ENCODE measurements around the gene ARHGAP23. TPM values are rescaled to one million over a fixed set of nuclear protein-coding genes. Genes with fewer than 3 reads are reported as not detected.
"Not testable (repeated sequence)": the region's sequence is repeated elsewhere in the genome, so short reads cannot be mapped to it uniquely, and the experiment has no call there.

ARHGAP23 gene
- total RNA-seq, 1 donor from 2014 or later = 367 TPM

DNA sequence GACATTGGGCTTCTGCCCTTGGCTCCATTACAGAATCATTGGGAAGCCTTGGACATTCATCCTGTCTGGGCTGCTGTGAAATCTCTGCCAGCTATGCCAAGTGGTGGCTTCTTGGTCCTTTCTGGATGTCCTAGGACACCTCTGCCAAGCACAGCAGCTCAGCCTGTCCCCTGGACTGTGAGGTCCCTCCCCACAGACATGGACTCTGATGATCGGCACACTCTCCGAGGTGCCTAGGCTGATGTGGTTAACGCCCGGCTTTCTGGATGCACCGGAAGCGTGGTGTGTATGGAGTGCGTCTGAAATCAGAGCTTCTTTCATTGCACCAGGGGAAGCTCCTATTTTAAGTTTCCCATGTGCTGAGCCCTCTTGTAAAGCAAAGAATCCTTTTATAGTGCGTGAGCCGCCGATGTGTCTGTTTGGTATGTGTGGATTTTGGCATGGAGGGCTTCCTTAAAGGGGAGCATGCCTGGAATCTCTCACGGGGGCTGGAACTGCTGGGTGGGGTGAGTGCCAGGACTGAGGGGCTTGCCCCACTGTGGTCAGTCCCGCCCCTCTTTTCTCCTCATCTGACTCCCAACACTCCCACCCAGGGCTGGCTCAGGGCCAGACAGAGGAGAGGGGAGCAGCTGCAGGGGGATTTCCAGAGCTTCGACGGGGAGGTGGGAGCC lies 7.0 kb upstream of the ARHGAP23 start:
- no peak for DNase-seq (ENCODE audit: low spot score)

DNA sequence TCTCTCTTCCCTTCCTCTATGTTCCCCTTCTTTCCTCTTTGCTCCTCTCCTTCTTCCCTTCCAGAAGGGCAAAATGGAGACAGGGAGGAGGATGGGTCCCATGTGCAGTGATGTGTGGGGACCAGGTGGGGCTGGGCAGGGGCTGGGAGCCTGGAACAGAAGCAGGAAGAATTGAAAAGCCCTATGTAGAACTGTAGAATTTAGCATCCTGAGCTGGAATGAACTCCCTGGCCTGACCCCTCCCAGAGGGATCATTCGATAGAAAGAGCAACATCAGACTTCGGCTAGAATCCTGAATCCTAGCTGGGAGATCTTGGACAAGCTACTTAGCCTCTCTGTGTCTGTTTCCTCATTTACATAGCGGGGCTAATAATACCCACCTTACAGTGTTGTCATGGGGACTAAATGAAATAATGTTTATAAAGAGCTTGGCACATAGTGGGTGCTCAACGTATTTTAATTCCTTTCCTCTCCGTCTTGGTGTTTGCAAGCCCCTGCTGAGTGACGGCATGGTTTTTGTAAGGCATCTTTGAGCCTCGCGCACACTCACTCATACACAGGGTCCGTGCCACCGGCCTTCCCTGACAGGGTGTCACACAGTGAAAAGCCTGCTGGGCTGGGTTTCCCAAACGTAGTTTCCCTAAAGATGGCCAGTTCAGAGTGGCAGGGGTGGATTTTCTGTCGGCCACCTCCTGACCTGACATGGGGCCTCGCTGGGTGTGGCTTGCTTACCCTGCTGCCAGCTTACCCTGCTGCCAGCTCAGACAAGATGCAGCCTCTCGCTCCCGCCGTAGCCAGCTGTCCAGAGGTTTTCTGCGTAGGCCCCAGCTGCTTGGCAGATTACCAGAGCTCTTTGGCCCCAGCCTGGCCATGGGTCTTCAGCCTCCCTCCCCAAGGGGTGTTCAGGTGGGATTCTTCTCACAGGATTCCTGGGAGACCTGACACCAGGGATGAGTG lies 6.1 kb upstream of the ARHGAP23 start:
- DNase-seq (ENCODE audit: low spot score) = no peak

DNA sequence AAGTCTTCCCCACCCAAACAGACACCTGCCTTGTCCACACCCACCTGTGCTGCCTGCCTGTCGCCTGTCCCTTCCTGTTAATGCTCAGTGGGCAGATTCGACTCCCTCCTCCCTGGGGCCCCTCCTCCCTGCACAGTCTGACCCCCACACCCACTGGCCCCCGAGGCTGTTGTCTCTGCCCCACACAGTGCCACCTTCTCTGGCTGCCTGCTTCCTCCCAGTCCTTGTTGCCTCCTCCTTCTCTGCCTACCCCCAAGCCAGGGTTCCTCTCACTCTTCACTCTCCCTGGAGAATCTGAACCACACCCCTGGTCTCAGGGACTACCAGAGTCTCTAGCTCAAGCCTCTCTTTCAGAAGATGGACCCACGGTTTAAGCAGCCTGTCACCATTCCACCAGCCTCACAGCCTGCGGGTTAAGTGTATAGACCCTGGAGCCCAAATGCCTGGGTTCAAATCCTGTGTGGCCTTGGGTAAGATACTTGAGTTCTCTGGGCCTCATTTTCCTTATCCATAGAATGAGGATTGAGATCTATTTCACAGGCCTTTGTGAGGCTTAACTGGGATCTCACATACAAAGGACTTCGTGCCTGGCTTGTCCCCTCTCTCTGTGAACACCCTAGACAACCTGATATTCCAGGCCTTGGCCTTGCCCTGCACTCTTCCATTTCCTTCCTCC lies 3.8 kb upstream of the ARHGAP23 start:
- no peak for DNase-seq (ENCODE audit: low spot score)

DNA sequence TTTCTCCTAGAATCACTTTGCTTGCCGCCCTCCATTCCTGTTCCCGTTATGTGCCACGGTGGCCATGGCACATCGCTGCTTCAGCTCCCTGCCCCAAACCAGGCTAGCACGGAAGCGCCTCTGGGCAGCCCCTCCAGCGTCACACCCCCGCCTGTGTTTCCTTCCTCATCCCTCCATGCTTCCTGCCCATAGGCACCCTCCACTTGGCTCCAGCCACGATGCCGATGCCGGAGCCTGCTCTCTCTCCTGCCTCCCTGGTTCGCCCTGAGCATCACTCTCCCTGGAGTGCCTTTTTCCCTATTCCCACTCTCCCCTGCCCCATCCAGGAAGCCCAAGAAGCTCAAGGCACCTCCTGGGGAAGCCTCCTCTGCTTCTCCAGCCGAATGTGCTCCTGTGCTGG lies 3.2 kb upstream of the ARHGAP23 start:
- DNase-seq (ENCODE audit: low spot score) = no peak

DNA sequence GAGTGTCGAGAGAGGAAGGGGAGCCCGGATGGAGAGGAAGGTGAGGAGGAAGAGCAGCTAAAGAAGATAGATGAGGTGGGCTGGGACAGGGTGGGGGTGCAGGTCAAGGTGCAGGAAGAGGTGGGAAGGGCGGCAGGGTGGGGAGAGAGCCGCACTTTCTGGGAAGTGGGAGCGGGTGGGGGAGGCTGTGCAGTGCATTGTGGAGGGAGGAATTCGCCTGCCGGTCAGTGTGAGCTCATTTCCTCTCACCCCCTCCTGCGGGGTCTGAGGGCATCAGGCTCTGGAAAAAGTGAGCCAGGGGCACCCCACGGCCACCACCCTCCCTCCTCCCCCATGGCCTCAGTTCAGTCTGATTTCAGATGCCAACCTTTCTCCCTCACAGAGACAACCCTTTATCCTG lies 2.5 kb upstream of the ARHGAP23 start:
- DNase-seq (ENCODE audit: low spot score) = no peak

DNA sequence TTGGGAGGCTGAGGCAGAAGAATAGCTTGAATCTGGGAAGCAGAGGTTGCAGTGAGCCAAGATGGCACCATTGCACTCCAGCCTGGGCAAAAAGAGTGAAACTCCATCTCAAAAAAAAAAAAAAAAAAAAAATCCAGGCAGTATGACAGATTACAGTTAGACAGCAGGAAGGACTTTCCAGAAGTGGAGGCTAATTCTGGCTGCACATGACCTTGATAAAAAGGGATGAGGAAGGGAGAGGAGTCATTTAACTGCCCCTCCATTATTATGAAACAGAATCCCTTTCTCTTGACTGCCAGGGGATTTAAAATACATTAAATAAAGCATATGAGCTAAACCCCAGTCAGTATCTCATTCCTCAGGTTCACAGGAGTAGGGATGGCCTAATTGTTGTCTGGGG lies 1.8 kb upstream of the ARHGAP23 start:
- DNase-seq (ENCODE audit: low spot score) = no peak

DNA sequence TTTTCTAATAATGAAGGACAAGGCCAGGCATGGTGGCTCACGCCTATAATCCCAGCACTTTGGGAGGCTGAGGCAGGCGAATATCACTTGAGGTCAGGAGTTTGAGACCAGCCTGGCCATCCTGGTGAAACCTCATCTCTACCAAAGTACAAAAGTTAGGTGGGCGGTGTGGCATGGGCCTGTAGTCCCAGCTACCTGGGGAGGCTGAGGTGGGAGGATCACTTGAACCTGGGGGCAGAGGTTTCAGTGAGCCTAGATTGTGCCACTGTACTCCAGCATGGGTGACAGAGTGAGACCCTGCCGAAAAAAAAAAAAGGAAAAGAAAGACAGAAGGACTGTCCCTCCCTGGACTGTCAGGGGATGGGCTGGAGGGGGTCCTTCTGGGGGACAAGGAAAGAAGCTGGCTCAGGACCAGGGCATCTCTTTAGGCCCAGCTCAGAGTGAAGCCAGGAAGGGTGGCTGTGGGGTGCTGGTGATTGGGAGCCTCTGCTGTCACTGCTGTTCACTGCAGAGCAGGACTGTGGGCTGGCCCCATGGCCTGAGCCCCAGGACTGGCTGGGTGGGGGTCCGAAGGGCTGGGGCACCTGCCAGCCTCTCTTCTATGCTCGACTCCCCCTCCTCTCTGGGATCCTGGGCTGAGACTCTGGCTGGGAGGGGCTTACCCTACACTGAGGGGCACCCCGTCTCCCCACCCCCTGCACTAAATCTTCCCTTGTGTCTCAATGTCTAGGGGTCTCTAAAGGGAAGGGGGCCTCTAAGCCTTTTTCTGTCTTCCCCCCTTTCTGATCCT lies 909 bp upstream of the ARHGAP23 start:
- no peak for DNase-seq (ENCODE audit: low spot score)

DNA sequence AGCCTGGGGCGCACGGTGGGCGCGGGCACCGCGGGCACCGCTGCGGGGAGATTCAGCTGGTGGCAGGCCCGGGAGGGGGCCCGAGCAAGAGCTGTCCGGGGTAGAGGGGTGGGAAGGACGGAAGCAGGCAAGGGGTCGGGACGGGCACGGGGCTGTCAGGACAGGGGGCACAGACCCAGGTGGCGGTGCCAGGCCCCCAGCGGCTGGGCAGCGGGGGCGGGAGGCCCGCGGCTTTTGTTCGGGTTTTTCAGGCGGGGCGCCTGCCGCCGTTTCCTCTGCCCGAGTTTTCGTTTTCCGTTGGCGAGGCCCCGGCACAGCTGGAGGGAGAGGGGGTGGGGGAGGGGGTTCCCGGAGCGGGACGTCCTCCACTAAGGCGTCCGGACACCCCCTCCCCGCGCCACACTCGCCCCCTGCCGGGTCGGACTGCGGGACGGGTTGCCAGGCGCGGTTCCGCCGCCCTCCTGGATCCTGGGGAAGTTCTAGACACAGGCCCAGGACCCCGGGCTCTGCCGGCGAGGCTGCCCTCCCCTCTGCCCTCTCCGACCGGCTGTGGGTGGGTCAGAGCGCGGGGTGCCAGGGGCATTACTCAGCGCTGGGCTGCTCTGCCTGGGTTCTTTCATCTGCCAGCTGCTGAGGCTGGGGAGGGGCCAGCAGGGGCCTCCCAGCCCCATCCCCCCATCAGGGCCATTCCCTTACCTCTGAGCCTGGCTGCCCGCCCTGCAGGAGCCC lies 543 bp downstream of the ARHGAP23 start:
- no peak for DNase-seq (ENCODE audit: low spot score)

DNA sequence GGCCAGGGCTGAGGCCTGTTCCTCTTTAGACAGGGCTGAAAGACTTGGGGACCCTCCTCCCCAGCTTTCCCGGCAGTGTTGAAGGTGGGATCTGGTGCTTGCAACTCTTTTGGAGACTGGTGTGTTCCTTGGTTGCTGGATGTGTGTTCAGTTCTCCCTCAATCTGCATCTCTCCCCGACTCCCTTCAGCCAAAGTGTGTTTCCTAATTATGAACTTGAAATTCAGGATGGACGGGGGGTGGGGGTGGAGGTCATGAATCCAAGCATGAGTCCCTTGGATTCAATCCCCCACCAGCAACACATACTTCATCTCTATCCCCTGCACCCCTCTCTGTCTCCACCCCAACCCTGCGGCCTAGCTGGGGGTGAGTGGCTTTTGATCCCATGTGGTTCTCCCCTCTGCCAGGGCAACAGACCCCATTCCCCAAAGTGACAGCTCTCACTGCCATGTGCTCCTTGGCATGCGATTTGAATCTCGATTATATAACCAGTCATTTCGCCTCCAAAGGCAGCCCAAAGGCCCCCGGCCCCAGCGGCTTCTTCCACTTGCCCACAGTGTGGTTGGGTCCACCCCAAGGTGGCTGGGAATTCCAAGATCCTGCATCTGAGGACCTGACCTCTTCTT lies 1.3 kb downstream of the ARHGAP23 start:
- DNase-seq (ENCODE audit: low spot score) = no peak

DNA sequence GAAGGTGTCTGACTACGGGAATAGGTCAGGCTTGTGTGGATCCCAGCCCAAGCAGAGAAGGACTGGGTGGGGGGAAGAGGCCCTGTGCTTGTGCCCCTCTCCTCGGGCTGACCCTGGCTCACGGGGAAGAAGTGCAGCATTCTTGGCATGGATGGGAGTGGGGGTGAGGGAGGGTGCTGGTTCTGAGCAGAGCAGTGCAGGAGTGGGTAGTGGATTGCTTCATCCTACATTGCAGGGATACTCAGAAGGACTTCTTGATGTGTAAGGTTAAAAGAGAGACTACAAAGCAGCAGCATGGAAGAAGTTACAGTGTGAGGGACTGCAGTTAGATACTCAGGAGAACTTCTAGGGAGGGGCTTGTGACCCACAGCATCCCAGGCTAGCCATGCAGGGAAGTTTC lies 2.1 kb downstream of the ARHGAP23 start:
- DNase-seq (ENCODE audit: low spot score) = no peak

DNA sequence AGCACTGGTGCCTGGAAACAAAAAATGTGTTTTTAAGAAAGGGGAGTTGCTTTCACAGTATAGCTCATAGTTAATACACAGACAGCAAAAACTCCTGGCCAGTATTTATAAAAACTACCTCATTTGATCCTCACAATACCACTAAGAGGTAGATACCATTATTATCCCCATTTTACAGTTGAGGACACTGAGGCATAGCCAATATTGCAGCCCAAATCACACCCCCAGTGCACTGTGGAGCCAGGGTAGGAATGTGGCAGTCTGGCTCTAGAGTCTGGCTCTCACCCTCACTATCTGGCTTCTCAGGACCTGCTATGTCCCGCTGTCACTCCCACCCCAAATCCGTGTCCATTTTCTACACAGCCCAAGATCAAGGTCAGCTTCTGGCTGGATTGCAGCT lies 2.6 kb downstream of the ARHGAP23 start:
- DNase-seq (ENCODE audit: low spot score) = no peak

DNA sequence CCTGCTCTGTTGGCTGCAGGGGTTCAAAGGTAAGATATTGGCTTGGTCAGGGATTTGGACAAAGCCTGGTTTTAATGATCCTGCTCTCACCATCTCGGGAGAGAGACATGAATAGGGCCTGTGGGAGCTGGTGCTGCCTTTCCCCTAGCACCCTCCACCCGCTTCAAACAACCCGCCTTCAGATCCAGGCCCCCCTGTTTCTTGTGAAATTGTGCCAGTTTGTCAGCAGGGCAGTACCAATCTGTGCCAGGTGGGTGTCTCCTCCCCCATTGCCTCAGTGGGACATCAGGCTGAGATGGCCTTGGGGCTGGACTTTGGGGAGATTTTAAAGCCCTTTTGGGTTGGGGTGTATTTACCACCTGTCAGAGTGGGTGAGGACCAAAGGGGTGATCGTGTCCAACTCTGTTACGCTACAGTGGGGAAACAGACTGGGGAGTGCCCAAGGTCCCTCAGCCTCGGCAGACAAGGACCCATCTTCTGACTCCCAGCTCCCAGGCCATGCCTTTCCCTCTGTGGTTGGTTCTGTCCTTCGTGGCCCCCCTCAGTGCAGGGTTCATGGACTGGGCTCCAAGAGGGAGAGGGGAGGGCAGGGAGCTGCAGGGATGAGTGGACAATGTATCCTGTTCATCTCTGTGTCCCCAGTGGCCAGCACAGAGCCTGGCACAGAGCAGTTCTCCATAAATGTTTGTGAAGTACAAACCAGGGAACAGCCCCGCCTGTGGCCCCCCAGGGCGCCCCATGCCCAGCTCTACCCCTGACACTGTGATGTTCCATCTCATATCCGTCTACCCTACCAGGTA lies 3.3 kb downstream of the ARHGAP23 start:
- no peak for DNase-seq (ENCODE audit: low spot score)

DNA sequence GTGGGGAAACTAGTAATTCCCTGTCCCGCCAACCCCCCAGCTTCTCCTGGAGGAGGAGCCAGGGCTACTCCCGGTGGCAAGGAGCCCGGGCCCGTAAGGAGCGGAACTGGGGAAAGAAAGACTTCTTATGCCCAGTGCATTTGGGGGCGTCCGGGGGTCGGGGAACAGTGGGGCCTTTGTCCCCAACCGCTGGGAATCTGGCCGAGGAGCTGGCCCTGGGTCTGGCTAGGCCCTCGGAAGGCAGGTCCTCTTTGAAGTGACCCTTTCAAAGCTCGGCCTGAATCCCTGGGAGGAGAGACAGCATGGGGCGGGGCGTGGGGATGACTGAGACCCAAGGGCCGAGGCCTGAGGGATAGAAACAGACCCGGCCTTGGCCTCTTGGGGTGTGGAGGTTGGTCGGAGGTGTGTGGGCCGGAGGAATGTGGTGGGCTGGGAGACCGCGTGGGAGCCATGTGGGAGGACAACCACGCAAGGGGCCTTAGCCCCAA lies 6.0 kb downstream of the ARHGAP23 start:
- DNase-seq (ENCODE audit: low spot score) = no peak

DNA sequence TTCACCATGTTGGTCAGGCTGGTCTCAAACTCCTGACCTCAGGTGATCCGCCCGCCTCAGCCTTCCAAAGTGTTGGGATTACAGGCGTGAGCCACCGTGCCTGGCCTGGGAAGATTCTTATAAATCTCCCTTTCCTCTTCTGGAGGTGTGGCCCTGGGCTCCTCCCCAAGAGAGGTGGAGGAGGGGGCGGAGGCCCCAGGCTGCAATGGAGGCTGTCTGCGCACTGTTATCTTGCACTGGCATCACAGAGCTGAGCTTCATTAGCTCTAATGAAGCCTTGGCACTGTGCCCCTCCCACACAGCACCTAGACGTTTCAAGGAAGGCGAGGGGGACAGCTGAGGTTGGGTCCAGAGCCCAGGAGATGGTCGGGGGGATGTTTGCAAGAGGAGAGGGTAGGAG lies 7.5 kb downstream of the ARHGAP23 start:
- DNase-seq (ENCODE audit: low spot score) = no peak

DNA sequence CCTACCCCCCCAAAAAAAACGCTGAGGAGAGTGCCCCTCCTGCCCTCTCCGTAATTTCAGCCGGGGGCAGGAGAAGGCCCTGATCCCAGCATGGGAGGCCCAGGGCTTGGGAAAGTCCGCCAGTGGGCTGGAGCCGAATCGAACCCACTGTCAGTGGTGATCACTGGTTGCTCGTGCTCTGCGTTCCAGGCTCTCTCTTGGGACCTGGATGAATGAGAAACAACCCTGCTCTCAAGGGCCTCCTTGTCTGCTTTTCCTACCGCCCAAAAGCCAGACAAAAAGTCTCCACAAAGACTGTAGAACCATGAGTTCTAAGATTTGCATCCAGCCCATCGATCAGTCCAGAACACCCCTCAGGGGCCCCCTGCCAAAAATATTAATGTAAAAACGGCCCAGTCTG lies 8.1 kb downstream of the ARHGAP23 start:
- no peak for DNase-seq (ENCODE audit: low spot score)

DNA sequence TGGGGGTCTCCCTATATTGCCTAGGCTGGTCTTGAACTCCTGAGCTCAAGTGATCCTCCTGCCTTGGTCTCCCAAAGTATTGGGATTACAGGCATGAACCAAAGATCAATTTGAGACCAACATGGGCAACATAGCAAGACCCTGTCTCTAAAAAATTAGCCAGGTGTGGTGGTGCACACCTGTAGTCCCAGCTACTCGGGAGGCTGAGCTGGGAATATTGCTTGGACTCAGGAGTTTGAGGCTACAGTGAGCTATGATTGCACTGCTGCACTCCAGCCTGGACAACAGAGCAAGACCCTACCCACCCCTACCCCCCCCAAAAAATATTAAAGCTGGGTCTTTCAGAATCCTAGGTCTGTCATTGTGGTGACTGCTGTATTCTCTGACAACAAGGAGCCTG lies 9.0 kb downstream of the ARHGAP23 start:
- not testable (repeated sequence) for DNase-seq (ENCODE audit: low spot score)

DNA sequence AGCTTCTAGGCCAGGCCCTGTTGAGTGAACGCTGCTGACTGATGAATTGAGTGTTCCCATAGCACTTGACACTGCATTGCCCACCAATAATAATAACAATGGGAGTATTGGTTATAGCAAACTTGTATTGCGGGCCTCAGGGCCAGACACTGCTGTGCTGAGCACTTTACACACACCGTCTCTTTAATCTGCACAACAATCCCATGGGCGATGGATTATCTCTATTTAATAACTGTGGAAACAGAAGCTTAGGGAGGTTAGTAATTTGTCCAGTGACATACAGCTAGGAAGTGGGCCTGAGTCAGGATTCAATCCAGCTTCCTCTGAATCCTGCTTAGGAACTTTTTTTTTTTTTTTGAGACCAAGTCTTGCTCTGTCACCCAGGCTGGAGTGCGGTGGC lies 11.2 kb downstream of the ARHGAP23 start:
- no peak for DNase-seq (ENCODE audit: low spot score)

DNA sequence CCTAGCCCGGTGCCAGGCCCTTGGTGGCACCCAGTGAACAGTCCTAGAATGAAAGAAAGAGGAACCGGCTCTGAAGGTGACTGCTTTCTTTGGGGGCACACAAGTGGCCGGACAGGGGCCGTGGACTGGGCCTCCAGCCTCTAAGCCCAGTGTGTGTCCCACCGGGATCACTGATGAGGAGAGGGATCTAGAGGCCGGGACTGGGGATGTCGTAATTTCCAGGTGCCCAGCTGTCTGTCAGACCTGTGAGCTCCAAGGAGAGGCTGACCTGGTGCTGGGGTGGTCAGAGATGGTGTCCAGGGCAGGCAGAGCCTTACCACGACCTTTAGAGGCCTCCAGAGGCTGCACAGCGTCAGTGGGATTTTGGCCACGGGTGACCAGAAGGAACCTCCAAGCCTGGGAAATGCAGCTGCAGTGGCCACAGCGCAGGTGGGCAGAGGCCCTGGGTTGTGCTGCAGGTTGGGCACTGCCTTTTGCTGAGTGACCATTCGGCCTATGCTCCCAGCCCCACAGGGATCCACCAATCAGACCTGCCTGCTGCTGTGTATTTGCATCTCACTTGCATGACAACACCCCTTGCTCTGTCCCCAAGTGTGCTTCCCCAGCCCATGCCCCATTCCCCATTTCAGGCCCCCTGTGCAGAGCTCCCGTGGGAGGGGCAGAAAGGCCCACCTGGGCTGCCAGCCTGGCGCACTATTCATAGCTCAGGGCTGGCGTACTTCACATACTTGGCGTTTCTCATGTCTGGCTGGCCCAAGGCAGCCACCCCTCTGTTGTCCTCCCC lies 12.5 kb downstream of the ARHGAP23 start:
- no peak for DNase-seq (ENCODE audit: low spot score)

Measured in ureter (tissue), 1 donor.